Stimulated activated naive CD8-positive, alpha-beta T cell treated with anti-CD3 and anti-CD28 coated beads, Interleukin-15, Interleukin-2, amounts not matched to agents 100 U/mL and 50 U/mL, for 24 hours (primary cell): ENCODE results near the gene OSBPL2.
A peak's percentile ranks its signal among the peaks of the same experiment; 100 is the strongest.

ENCODE experiments used
- ATAC-seq: fragments of 150-1000 bp; cut with Tn5 transposase; one replicate; pipeline ENCODE4 v1.10.0; 2021
- DNase-seq: peaks from one replicate; pipeline ENCODE4 v3.0.0; 2021

OSBPL2 gene

GRCh38 chr20:62206388-62206775 lies 31.9 kb upstream of the OSBPL2 start:
- DNase-seq (no peak), ATAC-seq (no peak)

GRCh38 chr20:62208061-62208794 lies 30.1 kb upstream of the OSBPL2 start:
- DNase-seq (no peak), ATAC-seq (no peak)

GRCh38 chr20:62208795-62209755 lies 29.2 kb upstream of the OSBPL2 start:
- no peak for ATAC-seq

GRCh38 chr20:62209850-62210495 lies 28.3 kb upstream of the OSBPL2 start:
- DNase-seq (no peak), ATAC-seq (no peak)

More at GRCh38 chr20:62208795-62209755, 29.2 kb upstream of the OSBPL2 start:
- no peak for DNase-seq

- ATAC-seq, result no peak
- no peak for DNase-seq
These were observed 27.8 kb upstream of the OSBPL2 start for GRCh38 chr20:62210496-62210855.

GRCh38 chr20:62211216-62211615 lies 27.1 kb upstream of the OSBPL2 start:
- DNase-seq, result no peak
- no peak for ATAC-seq

- DNase-seq (no peak), ATAC-seq (no peak)
These were observed 26.5 kb upstream of the OSBPL2 start for GRCh38 chr20:62211769-62212288.

- no peak for ATAC-seq
- DNase-seq, result no peak
These were observed 26.0 kb upstream of the OSBPL2 start for GRCh38 chr20:62212299-62212698.

GRCh38 chr20:62214067-62214466 lies 24.3 kb upstream of the OSBPL2 start:
- ATAC-seq, result no peak
- DNase-seq, result no peak

GRCh38 chr20:62215020-62215990 lies 23.0 kb upstream of the OSBPL2 start:
- no peak for ATAC-seq

GRCh38 chr20:62215991-62216635 lies 22.2 kb upstream of the OSBPL2 start:
- no peak for ATAC-seq
- no peak for DNase-seq

More at GRCh38 chr20:62215020-62215990, 23.0 kb upstream of the OSBPL2 start:
- no peak for DNase-seq

- DNase-seq (no peak), ATAC-seq (no peak)
These were observed 21.4 kb upstream of the OSBPL2 start for GRCh38 chr20:62216636-62217566.

GRCh38 chr20:62217913-62218773 lies 20.2 kb upstream of the OSBPL2 start:
- no peak for DNase-seq
- ATAC-seq, result no peak

- DNase-seq, result no peak
- no peak for ATAC-seq
These were observed 19.0 kb upstream of the OSBPL2 start for GRCh38 chr20:62219101-62219991.

- ATAC-seq (peak; percentile 21), DNase-seq (peak; percentile 43)
These were observed 18.2 kb upstream of the OSBPL2 start, which contains the start of gene HRH3 for GRCh38 chr20:62219992-62220665. TSS of gene HRH3 (minus strand) at chr20:62220278. CDS start at chr20:62219970, 308 bp downstream.

- DNase-seq (no peak), ATAC-seq (no peak)
These were observed 17.4 kb upstream of the OSBPL2 start for GRCh38 chr20:62220666-62221568.
